B cell (primary cell): ENCODE measurements around the gene PTPRM. TPM values are rescaled to one million over a fixed set of nuclear protein-coding genes. Genes with fewer than 3 reads are reported as not detected.

Experiments
- ATAC-seq: fragments of 200-7000 bp; cut with Tn5 transposase; one replicate; pipeline ENCODE4 v1.10.0; 2021; ENCODE audit warnings: low read depth, mild to moderate bottlenecking, moderate number of reproducible peaks, moderate library complexity
- CTCF ChIA-PET: fragments of 350-600 bp; sonication (Branson Sonifier 250); formaldehyde crosslinking; loops from one replicate; lab custom pipeline; 2021; ENCODE audit warnings: antibody characterized with exemption, inconsistent platforms; lab: Charles Lee
- POLR2A ChIA-PET: fragments of 350-600 bp; sonication (Branson Sonifier 250); formaldehyde crosslinking; loops from one replicate; lab custom pipeline; 2021; ENCODE audit warnings: antibody characterized with exemption; lab: Charles Lee
- DNase-seq: peaks from one replicate; pipeline ENCODE4 v3.0.0; 2013
- H2AFZ ChIP-seq: 2 replicates; pipeline ENCODE4 v1.6.1; 2012; ENCODE audit warnings: mild to moderate bottlenecking, low read depth, low read length; ENCODE audit not compliant: insufficient read depth, poor library complexity, severe bottlenecking
- H3K27ac ChIP-seq, 2 donors: 1 replicate in 1 of 2; 2 replicates in 1 of 2; pipeline ENCODE4 v1.5.1; 2012 to 2013; ENCODE audit warnings: low read length in 2 of 2, mild to moderate bottlenecking in 2 of 2, moderate library complexity in 1 of 2
- H3K27me3 ChIP-seq, 4 experiments: fragments of 200-600 bp in 1 of 4; sonication (generic) in 1 of 4; replicated peaks in 1 of 4; 1 replicate in 2 of 4; 2 replicates in 2 of 4; pipeline versions ENCODE4 v1.6.1 to v1.7.0; 2013 to 2016; ENCODE audit warnings: low read length in 3 of 4, mild to moderate bottlenecking in 2 of 4, mixed read lengths in 1 of 4, moderate library complexity in 1 of 4; ENCODE audit not compliant: insufficient read depth in 4 of 4, control insufficient read depth in 3 of 4; ENCODE audit errors: control extremely low read depth in 1 of 4
- H3K36me3 ChIP-seq, 2 experiments: replicated peaks in 1 of 2; 1 replicate in 1 of 2; 2 replicates in 1 of 2; pipeline versions ENCODE4 v1.6.1 to v1.7.1; 2013; ENCODE audit warnings: low read length in 1 of 2; ENCODE audit not compliant: insufficient read depth in 2 of 2, control insufficient read depth in 1 of 2; ENCODE audit errors: control extremely low read depth in 1 of 2, extremely low read depth in 1 of 2
- H3K4me1 ChIP-seq, 2 donors: fragments of 200-600 bp in 1 of 2; sonication (generic) in 1 of 2; 1 replicate in 1 of 2; 2 replicates in 1 of 2; pipeline versions ENCODE4 v1.5.1 to v1.6.1; 2013 to 2017; ENCODE audit warnings: low read length in 2 of 2; ENCODE audit not compliant: control insufficient read depth in 2 of 2, insufficient read depth in 2 of 2
- H3K4me2 ChIP-seq: replicated peaks from 2 replicates; pipeline ENCODE3; 2012; ENCODE audit warnings: mild to moderate bottlenecking, low read depth, low read length; ENCODE audit not compliant: poor library complexity, severe bottlenecking
- H3K4me3 ChIP-seq, 5 experiments: fragments of 200-600 bp in 1 of 5; sonication (generic) in 1 of 5; 1 replicate in 3 of 5; 2 replicates in 2 of 5; pipeline versions ENCODE4 v1.5.1 to v1.7.0; 2011 to 2016; ENCODE audit warnings: low read length in 4 of 5, mild to moderate bottlenecking in 4 of 5, low read depth in 2 of 5, control low read depth in 1 of 5, moderate library complexity in 1 of 5; ENCODE audit not compliant: insufficient read depth in 1 of 5; ENCODE audit errors: control extremely low read depth in 1 of 5, extremely low read depth in 1 of 5
- H3K79me2 ChIP-seq: fragments of 200-600 bp; sonication (generic); one replicate; pipeline ENCODE4 v1.6.0; 2016; ENCODE audit warnings: low read length; ENCODE audit not compliant: control insufficient read depth, insufficient read depth
- H3K9ac ChIP-seq: fragments of 200-600 bp; sonication (generic); 2 replicates; pipeline ENCODE4 v1.6.1; 2017; ENCODE audit warnings: mild to moderate bottlenecking, low read length, moderate library complexity
- H3K9me3 ChIP-seq, 3 donors: one replicate each; pipeline versions ENCODE4 v1.6.1 to v1.7.1; 2013; ENCODE audit warnings: low read length in 2 of 3; ENCODE audit not compliant: control insufficient read depth in 2 of 3, insufficient read depth in 1 of 3; ENCODE audit errors: control extremely low read depth in 1 of 3
- H4K20me1 ChIP-seq: 2 replicates; pipeline ENCODE4 v1.6.0; 2012; ENCODE audit warnings: mild to moderate bottlenecking, low read length; ENCODE audit not compliant: insufficient read depth, control insufficient read depth, poor library complexity, severe bottlenecking
- H3K27ac Mint-ChIP-seq: one replicate; pipeline ENCODE4 v1.8.0; 2021; ENCODE audit warnings: mixed read lengths
- H3K27me3 Mint-ChIP-seq: one replicate; pipeline ENCODE4 v1.8.0; 2021; ENCODE audit warnings: mixed read lengths
- H3K4me1 Mint-ChIP-seq: one replicate; pipeline ENCODE4 v1.8.0; 2021; ENCODE audit warnings: mixed read lengths
- H3K4me3 Mint-ChIP-seq: one replicate; pipeline ENCODE4 v1.8.0; 2021; ENCODE audit warnings: mixed read lengths
- H3K9me3 Mint-ChIP-seq: one replicate; pipeline ENCODE4 v1.8.0; 2022; ENCODE audit warnings: mixed read lengths; ENCODE audit not compliant: insufficient read depth
- EZH2 ChIP-seq: IDR thresholded peaks from 2 replicates; pipeline ENCODE4 v1.6.1; 2012; ENCODE audit warnings: borderline replicate concordance, low read depth, mild to moderate bottlenecking, moderate library complexity, low read length; ENCODE audit not compliant: insufficient read depth, poor library complexity, severe bottlenecking
- WGBS: methylation state at CpG from one replicate; pipeline ENCODE4 v1.1.5; 2013; ENCODE audit warnings: missing lambda C conversion rate; ENCODE audit not compliant: insufficient coverage; 5-methylcytosine and 5-hydroxymethylcytosine counted together
- intact Hi-C: fragments of 100-400 bp; cut with micrococcal nuclease; formaldehyde crosslinking; loops from one replicate; pipeline ENCODE4 v1.10.0; 2022
- polyA plus RNA-seq: library from polyadenylated mRNA; depleted of rRNA; stranded (reverse); fragments of >200 nt; gene quantifications from 2 replicates; pipeline ENCODE4 v1.2.3, GENCODE V29; 2012
- total RNA-seq, 2 donors: library from RNA; stranded (reverse); fragments of 120-200 nt in 1 of 2; gene quantifications; 1 replicate in 1 of 2; 2 replicates in 1 of 2; pipeline versions ENCODE4 v1.2.3 to v1.2.4, GENCODE V29; 2013 to 2022
- TF ChIP-seq, protein P1 (sequence below): fragments of 200-600 bp; IDR thresholded peaks from one replicate; pipeline ENCODE4 v1.8.0; 2022; ENCODE audit warnings: antibody characterized with exemption, mild to moderate bottlenecking

PTPRM gene
- total and polyA plus RNA-seq, 2 donors (not counting 1 experiment from before 2014, with no cell fraction given) = 0.20 to 0.89 TPM

DNA sequence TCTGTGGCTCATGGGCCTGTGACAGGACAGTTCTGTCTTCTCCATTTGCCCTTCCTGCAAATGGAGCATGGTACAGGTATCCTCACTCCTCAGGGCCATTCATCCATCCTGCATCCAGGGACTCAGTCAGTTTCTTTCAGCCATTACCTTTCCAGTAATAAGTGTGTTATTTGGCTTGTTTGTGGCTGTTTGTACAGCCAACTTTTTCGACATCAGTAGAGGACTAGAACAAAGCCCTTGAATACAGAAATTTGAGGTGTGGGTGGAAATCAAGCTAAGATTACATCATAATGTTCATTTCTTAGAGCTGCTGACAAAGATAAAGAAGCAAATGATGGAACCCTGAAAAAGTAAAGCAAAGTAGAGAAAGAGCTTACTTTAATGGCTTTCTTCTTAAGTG lies 290.4 kb downstream of the PTPRM start:
- Histone ChIP-seq H3K36me3 (no peaks in the 10 kb centered on the region), H3K9me3 (peaks cover 0 to 5% (median 0%) of the 10 kb centered on the region in 3 donors), H3K4me1 (no peaks in the 10 kb centered on the region), H3K4me2 (no peak overlapping the region), H3K4me3 (no peak overlapping the region), H3K27ac (no peak overlapping the region), H3K9ac (no peak overlapping the region), H3K27me3 (no peaks in the 10 kb centered on the region), H3K79me2 (no peaks in the 10 kb centered on the region), H4K20me1 (no peaks in the 10 kb centered on the region), H2AFZ (no peak overlapping the region)
- ATAC-seq (no peak), DNase-seq (no peak)
- no CpG with 5 or more reads among the region's 1 CpG for WGBS
- intact Hi-C loops = no loop called here
- Mint-ChIP-seq H3K27ac (no peak overlapping the region), H3K4me1 (no peaks in the 10 kb centered on the region), H3K9me3 (no peaks in the 10 kb centered on the region), H3K27me3 (no peaks in the 10 kb centered on the region), H3K4me3 (no peak overlapping the region)
- POLR2A ChIA-PET = no interaction called here
- CTCF ChIA-PET = no interaction called here
- TF ChIP-seq, protein P1, sequence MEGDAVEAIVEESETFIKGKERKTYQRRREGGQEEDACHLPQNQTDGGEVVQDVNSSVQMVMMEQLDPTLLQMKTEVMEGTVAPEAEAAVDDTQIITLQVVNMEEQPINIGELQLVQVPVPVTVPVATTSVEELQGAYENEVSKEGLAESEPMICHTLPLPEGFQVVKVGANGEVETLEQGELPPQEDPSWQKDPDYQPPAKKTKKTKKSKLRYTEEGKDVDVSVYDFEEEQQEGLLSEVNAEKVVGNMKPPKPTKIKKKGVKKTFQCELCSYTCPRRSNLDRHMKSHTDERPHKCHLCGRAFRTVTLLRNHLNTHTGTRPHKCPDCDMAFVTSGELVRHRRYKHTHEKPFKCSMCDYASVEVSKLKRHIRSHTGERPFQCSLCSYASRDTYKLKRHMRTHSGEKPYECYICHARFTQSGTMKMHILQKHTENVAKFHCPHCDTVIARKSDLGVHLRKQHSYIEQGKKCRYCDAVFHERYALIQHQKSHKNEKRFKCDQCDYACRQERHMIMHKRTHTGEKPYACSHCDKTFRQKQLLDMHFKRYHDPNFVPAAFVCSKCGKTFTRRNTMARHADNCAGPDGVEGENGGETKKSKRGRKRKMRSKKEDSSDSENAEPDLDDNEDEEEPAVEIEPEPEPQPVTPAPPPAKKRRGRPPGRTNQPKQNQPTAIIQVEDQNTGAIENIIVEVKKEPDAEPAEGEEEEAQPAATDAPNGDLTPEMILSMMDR = no peak
- TF ChIP-seq EZH2 = no peak

DNA sequence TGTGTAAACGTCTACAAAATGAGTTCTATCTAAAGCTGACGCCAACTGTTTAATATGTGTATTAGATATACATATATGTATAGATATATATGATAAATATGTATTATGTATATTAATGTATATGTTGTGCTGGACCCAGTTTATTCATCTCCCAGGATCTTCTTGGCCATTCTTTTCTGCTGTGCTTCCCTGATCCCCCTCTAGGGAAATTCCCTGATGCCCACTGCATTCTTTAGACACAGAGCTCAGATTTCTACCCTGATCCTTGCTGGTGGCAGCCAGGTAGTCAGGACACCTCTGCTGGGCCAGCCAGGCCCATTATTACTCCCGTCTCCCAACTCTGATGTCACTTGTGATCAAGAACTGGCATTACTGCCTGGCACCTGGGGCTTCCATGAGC lies 292.0 kb downstream of the PTPRM start:
- intact Hi-C loops = no loop called here
- H3K4me2 ChIP-seq = no peak overlapping the region
- Mint-ChIP-seq H3K9me3 (no peaks in the 10 kb centered on the region), H3K27ac (no peak overlapping the region), H3K27me3 (no peaks in the 10 kb centered on the region), H3K4me1 (no peaks in the 10 kb centered on the region), H3K4me3 (no peak overlapping the region)
- no peaks in the 10 kb centered on the region for H4K20me1 ChIP-seq
- CTCF ChIA-PET = no interaction called here
- no peaks in the 10 kb centered on the region for H3K79me2 ChIP-seq
- POLR2A ChIA-PET = no interaction called here
- H3K4me3 ChIP-seq = no peak overlapping the region
- no peaks in the 10 kb centered on the region for H3K36me3 ChIP-seq
- no peaks in the 10 kb centered on the region for H3K4me1 ChIP-seq
- no peak overlapping the region for H3K27ac ChIP-seq
- TF ChIP-seq, protein P1 = no peak
- TF ChIP-seq EZH2 = no peak
- no peak overlapping the region for H3K9ac ChIP-seq
- no peak for DNase-seq
- H3K27me3 ChIP-seq = no peaks in the 10 kb centered on the region
- 100% methylated on average over 1 of the region's 3 CpGs for WGBS
- H3K9me3 ChIP-seq = peaks cover 0 to 4% (median 0%) of the 10 kb centered on the region in 3 donors
- ATAC-seq = no peak
- no peak overlapping the region for H2AFZ ChIP-seq
